H9 (cell line): ENCODE results near the gene FRMD4B. TPM values are rescaled to one million over a fixed set of nuclear protein-coding genes. Genes with fewer than 3 reads are reported as not detected.

ENCODE experiments used
- DNase-seq: peaks from one replicate; pipeline ENCODE4 v3.0.0-alpha.2; 2017
- H2AFZ ChIP-seq: one replicate; pipeline ENCODE4 v1.6.1; 2013; ENCODE audit warnings: mild to moderate bottlenecking, low read length, control low read depth, moderate library complexity
- H2AK5ac ChIP-seq: 2 replicates; pipeline ENCODE4 v1.6.1; 2013; ENCODE audit warnings: low read length, control low read depth, mixed read lengths; ENCODE audit not compliant: insufficient read length
- H2BK120ac ChIP-seq: one replicate; pipeline ENCODE4 v1.6.1; 2013; ENCODE audit warnings: low read depth, mild to moderate bottlenecking, low read length, control low read depth, inconsistent platforms; ENCODE audit not compliant: poor library complexity, severe bottlenecking
- H2BK12ac ChIP-seq: 2 replicates; pipeline ENCODE4 v1.6.1; 2013; ENCODE audit warnings: low read length, control low read depth, mixed read lengths, low read depth; ENCODE audit not compliant: insufficient read length
- H2BK15ac ChIP-seq: 2 replicates; pipeline ENCODE4 v1.6.1; 2013; ENCODE audit warnings: low read depth, low read length, control low read depth
- H2BK20ac ChIP-seq: one replicate; pipeline ENCODE4 v1.6.1; 2013; ENCODE audit warnings: low read depth, mild to moderate bottlenecking, low read length, control low read depth, inconsistent platforms; ENCODE audit not compliant: poor library complexity, severe bottlenecking
- H2BK5ac ChIP-seq: 2 replicates; pipeline ENCODE4 v1.6.1; 2013; ENCODE audit warnings: low read length, control low read depth, mixed read lengths; ENCODE audit not compliant: insufficient read length
- H3K14ac ChIP-seq: 2 replicates; pipeline ENCODE4 v1.6.1; 2013; ENCODE audit warnings: low read length, control low read depth; ENCODE audit not compliant: insufficient read depth
- H3K18ac ChIP-seq: 2 replicates; pipeline ENCODE4 v1.6.1; 2013; ENCODE audit warnings: low read depth, mild to moderate bottlenecking, mixed read lengths, low read length, control low read depth; ENCODE audit not compliant: insufficient read length
- H3K23ac ChIP-seq: 2 replicates; pipeline ENCODE4 v1.6.1; 2013; ENCODE audit warnings: low read length, control low read depth, mixed read lengths, low read depth; ENCODE audit not compliant: insufficient read length
- H3K23me2 ChIP-seq: 2 replicates; pipeline ENCODE4 v1.6.1; 2013; ENCODE audit warnings: low read depth, mild to moderate bottlenecking, mixed read lengths, low read length, control low read depth; ENCODE audit not compliant: insufficient read length, poor library complexity, severe bottlenecking
- H3K27ac ChIP-seq: 2 replicates; pipeline ENCODE4 v1.5.1; 2013; ENCODE audit warnings: low read length, control low read depth, mixed read lengths, low read depth; ENCODE audit not compliant: insufficient read length
- H3K27me3 ChIP-seq: 2 replicates; pipeline ENCODE4 v1.6.1; 2013; ENCODE audit warnings: low read length, control low read depth, inconsistent platforms; ENCODE audit not compliant: insufficient read depth
- H3K4ac ChIP-seq: 2 replicates; pipeline ENCODE4 v1.6.1; 2013; ENCODE audit warnings: low read depth, mild to moderate bottlenecking, control low read depth, inconsistent platforms, low read length, moderate library complexity
- H3K4me1 ChIP-seq: 2 replicates; pipeline ENCODE4 v1.6.1; 2013; ENCODE audit warnings: low read length, control low read depth, inconsistent platforms; ENCODE audit not compliant: insufficient read depth
- H3K4me2 ChIP-seq: 2 replicates; pipeline ENCODE4 v1.6.1; 2013; ENCODE audit warnings: low read length, control low read depth, mixed read lengths; ENCODE audit not compliant: insufficient read length, insufficient read depth
- H3K56ac ChIP-seq: 2 replicates; pipeline ENCODE4 v1.6.1; 2013; ENCODE audit warnings: low read depth, mild to moderate bottlenecking, mixed read lengths, low read length, control low read depth; ENCODE audit not compliant: insufficient read length
- H3K79me1 ChIP-seq: 2 replicates; pipeline ENCODE4 v1.6.1; 2013; ENCODE audit warnings: low read depth, mild to moderate bottlenecking, moderate library complexity, low read length, control low read depth, inconsistent platforms; ENCODE audit not compliant: insufficient read depth, poor library complexity, severe bottlenecking
- H3K79me2 ChIP-seq: 2 replicates; pipeline ENCODE4 v1.6.1; 2013; ENCODE audit warnings: low read length, control low read depth, inconsistent platforms; ENCODE audit not compliant: insufficient read depth
- H3K9ac ChIP-seq: 2 replicates; pipeline ENCODE4 v1.6.1; 2013; ENCODE audit warnings: low read length, control low read depth, mixed read lengths; ENCODE audit not compliant: insufficient read length; ENCODE audit errors: extremely low read depth
- H3K9me3 ChIP-seq: one replicate; pipeline ENCODE4 v1.6.1; 2013; ENCODE audit warnings: low read depth, low read length, inconsistent platforms; ENCODE audit not compliant: control insufficient read depth
- H3T11ph ChIP-seq: one replicate; pipeline ENCODE4 v1.6.1; 2013; ENCODE audit warnings: mild to moderate bottlenecking, low read length, control low read depth, inconsistent platforms
- H4K20me1 ChIP-seq: one replicate; pipeline ENCODE4 v1.6.1; 2013; ENCODE audit not compliant: control insufficient read depth, insufficient read length, insufficient read depth
- H4K5ac ChIP-seq: 2 replicates; pipeline ENCODE4 v1.6.1; 2013; ENCODE audit warnings: low read depth, mild to moderate bottlenecking, mixed read lengths, low read length, control low read depth; ENCODE audit not compliant: insufficient read length
- H4K8ac ChIP-seq: replicated peaks from 2 replicates; pipeline ENCODE4 v1.6.1; 2013; ENCODE audit warnings: low read length, control low read depth, mixed read lengths, low read depth; ENCODE audit not compliant: insufficient read length
- H4K91ac ChIP-seq: 2 replicates; pipeline ENCODE4 v1.6.1; 2013; ENCODE audit warnings: low read depth, mild to moderate bottlenecking, moderate library complexity, mixed read lengths, low read length, control low read depth; ENCODE audit not compliant: insufficient read length
- H3K27ac Mint-ChIP-seq, 3 experiments: 2 replicates in 2 of 3; 3 replicates in 1 of 3; pipeline ENCODE4 v1.8.0; 2020 to 2021; ENCODE audit warnings: mixed read lengths in 3 of 3, mild to moderate bottlenecking in 1 of 3, moderate library complexity in 1 of 3
- H3K27me3 Mint-ChIP-seq: 2 replicates; pipeline ENCODE4 v1.8.0; 2021; ENCODE audit warnings: low read depth, mild to moderate bottlenecking, moderate library complexity, mixed read lengths
- H3K36me3 Mint-ChIP-seq, 3 experiments: 2 replicates in 2 of 3; 3 replicates in 1 of 3; pipeline ENCODE4 v1.8.0; 2020 to 2021; ENCODE audit warnings: low read depth in 3 of 3, mixed read lengths in 3 of 3; ENCODE audit not compliant: insufficient read depth in 1 of 3
- H3K4me1 Mint-ChIP-seq, 2 experiments: 2 replicates each; pipeline ENCODE4 v1.8.0; 2020; ENCODE audit warnings: mixed read lengths in 2 of 2
- H3K4me3 Mint-ChIP-seq, 2 experiments: 2 replicates in 1 of 2; 3 replicates in 1 of 2; pipeline ENCODE4 v1.8.0; 2020 to 2021; ENCODE audit warnings: mild to moderate bottlenecking in 2 of 2, mixed read lengths in 2 of 2, moderate library complexity in 1 of 2
- H3K9me3 Mint-ChIP-seq, 2 experiments: 2 replicates in 1 of 2; 3 replicates in 1 of 2; pipeline ENCODE4 v1.8.0; 2020; ENCODE audit warnings: mild to moderate bottlenecking in 2 of 2, mixed read lengths in 2 of 2, moderate library complexity in 1 of 2
- CTCF ChIP-seq: fragments of 200-600 bp; sonication (generic); conservative IDR thresholded peaks from 3 replicates; pipeline ENCODE4 v1.8.0; 2021; ENCODE audit warnings: antibody characterized with exemption, mild to moderate bottlenecking
- WGBS: extraction: QIAGEN DNeasy Blood & Tissue Kit; methylation state at CpG from one replicate; pipeline ENCODE4 v1.1.7; 2013; ENCODE audit warnings: missing lambda C conversion rate, low lambda C conversion rate, mixed read lengths; ENCODE audit not compliant: insufficient read length; ENCODE audit errors: extremely low coverage; 5-methylcytosine and 5-hydroxymethylcytosine counted together
- total RNA-seq: library from RNA; stranded (reverse); gene quantifications from 2 replicates; pipeline ENCODE4 v1.2.1, GENCODE V29; 2021

FRMD4B gene
- total RNA-seq, 1 experiment from 2014 or later = 3.4 TPM

DNA sequence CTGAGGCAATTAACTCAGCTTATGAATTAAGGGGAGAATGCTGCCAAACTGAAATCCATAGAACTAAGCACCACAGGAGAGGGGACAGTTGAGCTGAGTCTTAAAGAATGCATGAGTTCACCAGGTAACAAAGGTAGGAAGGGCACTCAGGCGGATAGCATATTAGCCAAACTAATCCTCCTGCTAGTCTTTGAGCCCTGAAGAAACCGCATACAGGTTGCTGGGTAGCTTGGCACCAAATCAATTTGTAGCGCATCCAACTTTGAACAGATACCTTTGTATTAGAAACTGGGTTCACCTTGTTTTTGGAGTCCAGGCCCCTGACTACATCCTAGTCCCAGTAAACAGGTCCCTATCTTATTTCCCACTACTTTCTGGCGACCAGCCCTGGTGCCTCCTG is 93.7 kb downstream of the FRMD4B start:
- H3K4me2 ChIP-seq = no peak overlapping the region
- H3K36me3 Mint-ChIP-seq = no peaks in the 10 kb centered on the region; a peak in 1 of 7 replicates
- no CpG with 5 or more reads among the region's 4 CpGs for WGBS
- H3K56ac ChIP-seq = no peak overlapping the region
- no peak overlapping the region for H4K5ac ChIP-seq
- H3K18ac ChIP-seq = no peak overlapping the region
- no peak overlapping the region for H2BK15ac ChIP-seq
- H2BK120ac ChIP-seq = no peak overlapping the region
- H4K20me1 ChIP-seq = no peaks in the 10 kb centered on the region
- no peak overlapping the region for H2AFZ ChIP-seq
- H3K4ac ChIP-seq = no peak overlapping the region
- no peaks in the 10 kb centered on the region for H3K27me3 ChIP-seq
- H3K9me3 Mint-ChIP-seq = no peaks in the 10 kb centered on the region
- no peak overlapping the region for H2BK12ac ChIP-seq
- H2BK20ac ChIP-seq = no peak overlapping the region
- H3K4me1 ChIP-seq = peaks cover 5% of the 10 kb centered on the region; the same call in 1 of the 2 replicates
- no peak overlapping the region for H3T11ph ChIP-seq
- no peak overlapping the region for H2BK5ac ChIP-seq
- H3K4me1 Mint-ChIP-seq = peaks cover 50 to 62% of the 10 kb centered on the region in 2 experiments
- DNase-seq = no peak
- TF ChIP-seq CTCF = no peak
- H3K9me3 ChIP-seq = no peaks in the 10 kb centered on the region
- H3K27ac ChIP-seq = no peak overlapping the region
- H3K79me1 ChIP-seq = no peaks in the 10 kb centered on the region
- peaks cover 19% of the 10 kb centered on the region for H3K27me3 Mint-ChIP-seq
- peaks cover 1% of the 10 kb centered on the region for H3K23me2 ChIP-seq
- H2AK5ac ChIP-seq = no peak overlapping the region
- no peak overlapping the region for H3K4me3 Mint-ChIP-seq
- no peak overlapping the region for H4K8ac ChIP-seq
- H4K91ac ChIP-seq = no peak overlapping the region
- no peaks in the 10 kb centered on the region for H3K79me2 ChIP-seq
- no peak overlapping the region for H3K9ac ChIP-seq
- no peak overlapping the region for H3K14ac ChIP-seq
- H3K23ac ChIP-seq = no peak overlapping the region
- H3K27ac Mint-ChIP-seq = no peak overlapping the region
